Adrenal gland (tissue), 12 donors: Measurements from ENCODE around the gene CCDC73. TPM values are rescaled to one million over a fixed set of nuclear protein-coding genes. Genes with fewer than 3 reads are reported as not detected.

ENCODE experiments used
- DNase-seq, 7 donors: peaks; one replicate each; pipeline ENCODE4 v3.0.0-alpha.2; 2019 to 2020
- H3K27ac ChIP-seq, 5 donors: fragments of 200-600 bp; sonication (generic) in 4 of 5; 1 replicate in 3 of 5; 2 replicates in 2 of 5; pipeline versions ENCODE4 v1.5.1 to v1.8.0; 2016 to 2020; ENCODE audit warnings: mild to moderate bottlenecking in 1 of 5
- H3K27me3 ChIP-seq: fragments of 200-600 bp; 2 replicates; pipeline ENCODE4 v1.8.0; 2021
- H3K36me3 ChIP-seq, 2 donors: fragments of 200-600 bp; replicated peaks in 1 of 2; 1 replicate in 1 of 2; 2 replicates in 1 of 2; pipeline versions ENCODE4 v1.5.1 to v1.8.0; 2018 to 2022
- H3K4me1 ChIP-seq, 2 donors: fragments of 200-600 bp; replicated peaks in 1 of 2; 1 replicate in 1 of 2; 2 replicates in 1 of 2; pipeline versions ENCODE4 v1.5.1 to v1.8.0; 2018 to 2021
- H3K4me3 ChIP-seq, 4 donors: fragments of 200-600 bp; sonication (generic) in 3 of 4; one replicate each; pipeline ENCODE4 v1.5.1; 2016 to 2018
- H3K9me3 ChIP-seq, 3 donors: fragments of 200-600 bp; sonication (generic) in 1 of 3; replicated peaks in 1 of 3; 1 replicate in 2 of 3; 2 replicates in 1 of 3; pipeline versions ENCODE4 v1.5.1 to v1.8.0; 2016 to 2021
- CTCF ChIP-seq, 6 experiments: fragments of 450-650 bp in 4 of 6; fragments of 200-600 bp in 2 of 6; sonication (generic) in 1 of 6; IDR thresholded peaks; 1 replicate in 5 of 6; 2 replicates in 1 of 6; pipeline versions ENCODE4 v1.5.1 to v1.8.0; 2016 to 2021; ENCODE audit warnings: antibody characterized with exemption in 6 of 6, mild to moderate bottlenecking in 2 of 6, moderate library complexity in 1 of 6
- POLR2A ChIP-seq, 2 donors: fragments of 450-650 bp; IDR thresholded peaks; one replicate each; pipeline ENCODE4 v1.6.1; 2017; ENCODE audit warnings: antibody characterized with exemption in 2 of 2, mild to moderate bottlenecking in 2 of 2, moderate library complexity in 1 of 2
- WGBS, 4 donors: extraction: QIAGEN DNeasy Blood & Tissue Kit in 2 of 4; methylation state at CpG; one replicate each; pipeline versions ENCODE4 v1.1.5 to v1.1.7; 2013 to 2017; 5-methylcytosine and 5-hydroxymethylcytosine counted together
- intact Hi-C, 2 donors: fragments of 100-400 bp; cut with DNase I; formaldehyde crosslinking; loops; one replicate each; pipeline versions ENCODE4 v1.14.1 to v1.15.0; 2022 to 2023
- polyA plus RNA-seq, 3 donors: library from polyadenylated mRNA; stranded (reverse); fragments of 200-250 nt in 2 of 3; fragments of 350-450 nt in 1 of 3; fragmentation: Illumina TruSeq in 1 of 3; extraction: RNeasy Lipid Tissue Mini Kit (QIAGEN cat#74804) in 1 of 3; gene quantifications; one replicate each; pipeline ENCODE4 v1.2.3, GENCODE V29; 2013 to 2014
- total RNA-seq, 9 donors: library from RNA; depleted of rRNA in 4 of 9; stranded (reverse); fragments of >200 nt in 4 of 9; fragments of 120-200 nt in 1 of 9; fragmentation: NEBNext Ultra II Directional in 1 of 9; extraction: Animal tissue kit (Norgen Biotek cat#: 25700) in 1 of 9; gene quantifications; one replicate each; pipeline versions ENCODE4 v1.1.0 to v1.2.4, GENCODE V29; 2013 to 2023
- donor health status: healthy with polysubstance abuse.
- donor health status: Bipolar disorder and iron deficiency.
- donor health status: DM: yes; HTN: yes; CAD: no.
- donor health status: DM: no; HTN: no; CAD: no.
- donor health status: DM: no; HTN: no; CAD: no.
- donor health status: DM: yes; HTN: yes; CAD: no.

The CCDC73 gene
- total and polyA plus RNA-seq, 12 donors = 0.07 to 1.6 (median 0.23) TPM; not detected in 4

GRCh38 chr11:32752001-32752400 is 42.5 kb downstream of the CCDC73 start:
- no peaks in the 10 kb centered on the region for H3K9me3 ChIP-seq
- no peak for DNase-seq
- H3K4me3 ChIP-seq = no peak overlapping the region
- no peaks in the 10 kb centered on the region for H3K4me1 ChIP-seq
- H3K27ac ChIP-seq = no peak overlapping the region
- TF ChIP-seq CTCF (IDR thresholded peaks at IDR 0.05) (no peak), POLR2A (IDR thresholded peaks at IDR 0.05) (no peak)
- intact Hi-C loops = no loop called here
- H3K36me3 ChIP-seq = no peaks in the 10 kb centered on the region
- no peaks in the 10 kb centered on the region for H3K27me3 ChIP-seq
- 86 to 92% (median 90%) methylated on average over 2 of the region's 2 CpGs for WGBS, 4 donors

GRCh38 chr11:32751381-32751780 is 43.1 kb downstream of the CCDC73 start:
- H3K27ac ChIP-seq = no peak overlapping the region
- H3K4me1 ChIP-seq = no peaks in the 10 kb centered on the region
- no peaks in the 10 kb centered on the region for H3K9me3 ChIP-seq
- H3K4me3 ChIP-seq = no peak overlapping the region
- WGBS, 4 donors = 85 to 93% (median 91%) methylated on average over 5 to 6 of the region's 6 CpGs
- no peaks in the 10 kb centered on the region for H3K27me3 ChIP-seq
- no peak for DNase-seq
- intact Hi-C loops = no loop called here
- H3K36me3 ChIP-seq = no peaks in the 10 kb centered on the region
- TF ChIP-seq POLR2A (IDR thresholded peaks at IDR 0.05) (no peak), CTCF (IDR thresholded peaks at IDR 0.05) (no peak)

GRCh38 chr11:32729976-32730375 is 64.5 kb downstream of the CCDC73 start:
- TF ChIP-seq POLR2A (IDR thresholded peaks at IDR 0.05) (no peak), CTCF (IDR thresholded peaks at IDR 0.05) (no peak)
- Histone ChIP-seq H3K4me1 (no peaks in the 10 kb centered on the region), H3K36me3 (no peaks in the 10 kb centered on the region), H3K27ac (no peak overlapping the region), H3K4me3 (no peak overlapping the region), H3K27me3 (no peaks in the 10 kb centered on the region), H3K9me3 (no peaks in the 10 kb centered on the region)
- WGBS, 4 donors = 82 to 96% (median 92%) methylated on average over 1 of the region's 1 CpG
- no peak for DNase-seq
- intact Hi-C loops = no loop called here

GRCh38 chr11:32723332-32723731 is 71.1 kb downstream of the CCDC73 start:
- DNase-seq = peak in 1 of 7 donors; percentile 2
- Histone ChIP-seq H3K27ac (no peak overlapping the region), H3K9me3 (no peaks in the 10 kb centered on the region), H3K4me3 (no peak overlapping the region), H3K36me3 (no peaks in the 10 kb centered on the region), H3K4me1 (no peaks in the 10 kb centered on the region), H3K27me3 (no peaks in the 10 kb centered on the region)
- 59 to 77% (median 63%) methylated on average over 3 of the region's 3 CpGs for WGBS, 4 donors
- intact Hi-C loops = no loop called here
- TF ChIP-seq CTCF (IDR thresholded peaks at IDR 0.05) (no peak), POLR2A (IDR thresholded peaks at IDR 0.05) (no peak)
